HepG2 (cell line): ENCODE measurements around the gene SPRED3. TPM values are rescaled to one million over a fixed set of nuclear protein-coding genes. Genes with fewer than 3 reads are reported as not detected.

ENCODE experiments used
- ATAC-seq: fragments of 200-7000 bp; cut with Tn5 transposase; 3 replicates; pipeline ENCODE4 v1.9.1; 2020; ENCODE audit warnings: mild to moderate bottlenecking, moderate library complexity
- BruUV-seq: library from RNA; stranded (reverse); fragments of 400-500 nt; replicated peaks from 2 replicates; lab custom pipeline; 2021; lab: Mats Ljungman, UMichigan
- CTCF ChIA-PET: fragments of 300-600 bp; formaldehyde crosslinking; extraction: SDS; loops from one replicate; lab custom pipeline; 2021; ENCODE audit warnings: low total read pairs, inconsistent platforms, low intra/inter-chr PET ratio; lab: Yijun Ruan, JAX
- POLR2A ChIA-PET: fragments of 350-600 bp; sonication (Branson Sonifier 250); formaldehyde crosslinking; loops from one replicate; lab custom pipeline; 2020; ENCODE audit warnings: antibody characterized with exemption, inconsistent platforms; lab: Yijun Ruan, JAX
- DNase-seq: peaks from one replicate; pipeline ENCODE4 v3.0.0-alpha.2; 2015; ENCODE audit warnings: low spot score
- FAIRE-seq: peaks from 3 replicates; lab custom pipeline; 2011; peaks lifted over from hg19 to GRCh38; lab: Jason Lieb, UNC
- H2AFZ ChIP-seq: one replicate; pipeline ENCODE4 v1.6.1; 2011; ENCODE audit warnings: low read length, inconsistent platforms
- H3K27ac ChIP-seq: fragments of 300-600 bp; 3 replicates; pipeline ENCODE4 v1.8.0; 2011; ENCODE audit warnings: mixed run types, mild to moderate bottlenecking, mixed read lengths, low read length, inconsistent platforms; ENCODE audit not compliant: insufficient read depth; ENCODE audit errors: extremely low read length
- H3K27me3 ChIP-seq, 2 experiments: fragments of 200-600 bp in 1 of 2; 2 replicates in 1 of 2; 3 replicates in 1 of 2; pipeline versions ENCODE4 v1.6.0 to v1.8.0; 2011; ENCODE audit warnings: low read length in 2 of 2, mild to moderate bottlenecking in 2 of 2, moderate library complexity in 2 of 2, inconsistent platforms in 1 of 2; ENCODE audit not compliant: insufficient read depth in 2 of 2, control insufficient read depth in 1 of 2
- H3K36me3 ChIP-seq, 2 experiments: fragments of 200-600 bp in 1 of 2; replicated peaks in 1 of 2; 2 replicates in 1 of 2; 3 replicates in 1 of 2; pipeline versions ENCODE4 v1.5.1 to v1.8.0; 2011; ENCODE audit warnings: low read length in 2 of 2, inconsistent platforms in 1 of 2; ENCODE audit not compliant: insufficient read depth in 2 of 2, control insufficient read depth in 1 of 2
- H3K4me1 ChIP-seq: 2 replicates; pipeline ENCODE4 v1.5.1; 2012; ENCODE audit warnings: low read length, inconsistent platforms; ENCODE audit not compliant: insufficient read depth
- H3K4me2 ChIP-seq: 2 replicates; pipeline ENCODE4 v1.6.0; 2011; ENCODE audit warnings: low read depth, low read length, inconsistent platforms
- H3K4me3 ChIP-seq, 3 experiments: fragments of 200-600 bp in 1 of 3; sonication (generic), shearing (Covaris generic) in 1 of 3; replicated peaks in 1 of 3; 2 replicates each; pipeline ENCODE4 v1.5.1; 2011 to 2016; ENCODE audit warnings: low read length in 3 of 3, inconsistent platforms in 2 of 3, low read depth in 2 of 3, mild to moderate bottlenecking in 2 of 3, control low read depth in 1 of 3, mixed read lengths in 1 of 3; ENCODE audit not compliant: insufficient read depth in 1 of 3
- H3K79me2 ChIP-seq: one replicate; pipeline ENCODE4 v1.6.1; 2011; ENCODE audit warnings: low read length, inconsistent platforms; ENCODE audit not compliant: insufficient read depth
- H3K9ac ChIP-seq: 2 replicates; pipeline ENCODE4 v1.6.0; 2011; ENCODE audit warnings: mild to moderate bottlenecking, low read depth, low read length, inconsistent platforms; ENCODE audit not compliant: insufficient read depth
- H3K9me3 ChIP-seq: 2 replicates; pipeline ENCODE4 v1.5.1; 2012; ENCODE audit warnings: mild to moderate bottlenecking, low read length
- H4K20me1 ChIP-seq: 2 replicates; pipeline ENCODE4 v1.6.0; 2011; ENCODE audit warnings: inconsistent platforms, mild to moderate bottlenecking, low read length, moderate library complexity; ENCODE audit not compliant: insufficient read depth
- AGO1 ChIP-seq: fragments of 200-400 bp; formaldehyde crosslinking; IDR thresholded peaks from 2 replicates; pipeline ENCODE4 v1.6.1; 2017; ENCODE audit warnings: mild to moderate bottlenecking, low read depth, low read length, moderate library complexity; ENCODE audit not compliant: poor library complexity, severe bottlenecking
- GPN1 ChIP-seq: sonication (generic); formaldehyde crosslinking; IDR thresholded peaks from 2 replicates; pipeline ENCODE4 v1.5.1; 2020; ENCODE audit warnings: missing genetic modification reagents, borderline replicate concordance
- NRL ChIP-seq: sonication (generic); formaldehyde crosslinking; IDR thresholded peaks from 2 replicates; pipeline ENCODE4 v1.5.0; 2020; ENCODE audit warnings: missing genetic modification reagents, mild to moderate bottlenecking, moderate library complexity, borderline replicate concordance
- WGBS: methylation state at CpG from one replicate; pipeline ENCODE4 v1.1.6; 2017; ENCODE audit warnings: low lambda C conversion rate; 5-methylcytosine and 5-hydroxymethylcytosine counted together
- in situ Hi-C: cut with HindIII; loops from 2 replicates; pipeline ENCODE4 v1.10.0; 2017; ENCODE audit warnings: low pct_unique_long_range_greater_than_20kb; ENCODE audit not compliant: extremely low pct_ligation_motif_present
- intact Hi-C: fragments of 100-400 bp; cut with micrococcal nuclease; formaldehyde crosslinking; loops from one replicate; pipeline ENCODE4 v1.10.0; 2022; ENCODE audit not compliant: unreplicated experiment
- polyA plus RNA-seq, 8 experiments: library from polyadenylated mRNA; depleted of rRNA in 3 of 8; stranded (reverse) in 7 of 8; unstranded in 1 of 8; fragments of >200 nt; fragmentation: Illumina TruSeq in 4 of 8; extraction: Trizol in 4 of 8; gene quantifications; 2 replicates each; pipeline versions ENCODE4 v1.2.1 to v1.2.3, GENCODE V29; 2011 to 2016; ENCODE audit warnings: low read depth in 4 of 8, missing spikeins in 1 of 8, mixed read lengths in 1 of 8; ENCODE audit not compliant: insufficient read depth in 1 of 8
- total RNA-seq, 5 experiments: library from RNA; depleted of rRNA; stranded (reverse); fragments of >200 nt; fragmentation: Illumina TruSeq; extraction: Trizol; gene quantifications; 2 replicates each; pipeline ENCODE4 v1.2.3, GENCODE V29; 2016; ENCODE audit warnings: low read depth in 1 of 5
- TF ChIP-seq, protein P1 (sequence below), 2 experiments: IDR thresholded peaks; 2 replicates each; pipeline ENCODE4 v1.6.1; 2011 to 2012; ENCODE audit warnings: low read length in 2 of 2, borderline replicate concordance in 1 of 2, low read depth in 1 of 2, mild to moderate bottlenecking in 1 of 2, moderate library complexity in 1 of 2

The SPRED3 gene
- total and polyA plus RNA-seq, 2 of the 13 experiments (the other 11 are each of a cell fraction or from before 2014, with no cell fraction given): 0.15 to 0.17 TPM

DNA sequence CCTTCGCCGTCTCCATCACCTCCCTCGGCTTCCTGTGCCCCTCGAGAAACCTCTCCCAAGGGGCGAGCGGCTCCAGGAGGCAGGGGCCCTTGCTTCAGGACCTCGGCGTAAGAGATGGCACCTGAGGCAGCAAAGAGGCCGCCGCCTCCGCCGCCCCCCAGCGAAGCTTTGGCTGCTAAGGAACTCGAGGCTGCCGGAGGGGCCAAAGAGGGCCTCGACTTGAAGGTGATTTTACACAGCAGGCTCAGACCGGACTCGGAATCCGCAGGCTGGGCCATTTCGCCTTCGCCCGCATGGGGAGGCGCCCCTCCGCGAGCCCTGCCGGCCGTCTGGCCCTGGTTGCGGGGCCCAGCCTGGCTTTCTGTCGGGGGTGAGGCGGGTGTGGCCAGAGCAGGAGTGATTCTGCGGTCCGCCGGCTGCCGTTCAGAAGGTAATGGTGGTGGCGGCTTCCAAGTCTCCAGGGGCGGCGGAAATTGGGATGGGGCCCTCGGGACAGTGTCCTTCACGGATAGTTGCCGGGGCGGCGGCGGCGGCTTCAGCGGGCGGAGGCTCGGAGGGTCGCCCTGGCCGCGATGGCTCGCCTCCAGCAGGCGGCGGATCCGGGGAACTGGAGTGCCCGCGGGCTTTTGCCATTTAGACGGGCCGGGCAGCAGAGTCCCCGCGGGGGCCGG is 2.1 kb upstream of the SPRED3 start:
- 98% methylated on average over 56 of the region's 61 CpGs for WGBS
- H3K27me3 ChIP-seq: peaks cover 2 to 20% of the 10 kb centered on the region in 2 experiments; a peak in 3 of 5 replicates
- H3K36me3 ChIP-seq: peaks cover 10 to 23% of the 10 kb centered on the region in 2 experiments
- H3K4me1 ChIP-seq: peaks cover 26% of the 10 kb centered on the region
- in situ Hi-C loops: no loop called here
- FAIRE-seq (no peak), ATAC-seq (no peak), DNase-seq (no peak)
- H3K9me3 ChIP-seq: no peaks in the 10 kb centered on the region
- no peak overlapping the region for H2AFZ ChIP-seq
- TF ChIP-seq, protein P1, sequence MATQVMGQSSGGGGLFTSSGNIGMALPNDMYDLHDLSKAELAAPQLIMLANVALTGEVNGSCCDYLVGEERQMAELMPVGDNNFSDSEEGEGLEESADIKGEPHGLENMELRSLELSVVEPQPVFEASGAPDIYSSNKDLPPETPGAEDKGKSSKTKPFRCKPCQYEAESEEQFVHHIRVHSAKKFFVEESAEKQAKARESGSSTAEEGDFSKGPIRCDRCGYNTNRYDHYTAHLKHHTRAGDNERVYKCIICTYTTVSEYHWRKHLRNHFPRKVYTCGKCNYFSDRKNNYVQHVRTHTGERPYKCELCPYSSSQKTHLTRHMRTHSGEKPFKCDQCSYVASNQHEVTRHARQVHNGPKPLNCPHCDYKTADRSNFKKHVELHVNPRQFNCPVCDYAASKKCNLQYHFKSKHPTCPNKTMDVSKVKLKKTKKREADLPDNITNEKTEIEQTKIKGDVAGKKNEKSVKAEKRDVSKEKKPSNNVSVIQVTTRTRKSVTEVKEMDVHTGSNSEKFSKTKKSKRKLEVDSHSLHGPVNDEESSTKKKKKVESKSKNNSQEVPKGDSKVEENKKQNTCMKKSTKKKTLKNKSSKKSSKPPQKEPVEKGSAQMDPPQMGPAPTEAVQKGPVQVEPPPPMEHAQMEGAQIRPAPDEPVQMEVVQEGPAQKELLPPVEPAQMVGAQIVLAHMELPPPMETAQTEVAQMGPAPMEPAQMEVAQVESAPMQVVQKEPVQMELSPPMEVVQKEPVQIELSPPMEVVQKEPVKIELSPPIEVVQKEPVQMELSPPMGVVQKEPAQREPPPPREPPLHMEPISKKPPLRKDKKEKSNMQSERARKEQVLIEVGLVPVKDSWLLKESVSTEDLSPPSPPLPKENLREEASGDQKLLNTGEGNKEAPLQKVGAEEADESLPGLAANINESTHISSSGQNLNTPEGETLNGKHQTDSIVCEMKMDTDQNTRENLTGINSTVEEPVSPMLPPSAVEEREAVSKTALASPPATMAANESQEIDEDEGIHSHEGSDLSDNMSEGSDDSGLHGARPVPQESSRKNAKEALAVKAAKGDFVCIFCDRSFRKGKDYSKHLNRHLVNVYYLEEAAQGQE (IDR thresholded peaks at IDR 0.05; ENCODE audit: borderline replicate concordance in 1 of 2, low read depth in 1 of 2, low read length in 2 of 2): no peak
- TF ChIP-seq AGO1: no peak
- TF ChIP-seq GPN1 (CRISPR knock-in tag): no peak
- no peak for TF ChIP-seq NRL (CRISPR knock-in tag)
- H3K9ac ChIP-seq: no peak overlapping the region
- POLR2A ChIA-PET: interaction anchor here (1.8 to 2.3 kb wide), 2 partner anchors 11 to 12 kb away, joined by 5 to 49 read pairs; partner anchors contain the start of gene PSMD8
- H4K20me1 ChIP-seq: peaks cover 4% of the 10 kb centered on the region; the same call in 1 of the 2 replicates
- no peak overlapping the region for H3K27ac ChIP-seq
- no peaks in the 10 kb centered on the region for H3K79me2 ChIP-seq
- no peak overlapping the region for H3K4me2 ChIP-seq
- intact Hi-C loops: no loop called here
- CTCF ChIA-PET: no interaction called here
- no peak overlapping the region for H3K4me3 ChIP-seq
- BruUV-seq: no TSS peak
